Ammon's horn (tissue), 1 donor: ENCODE data around the gene FCHSD1.

Source experiments
- DNase-seq: peaks from one replicate; pipeline ENCODE4 v3.0.0-alpha.2; 2016; ENCODE audit warnings: low spot score

FCHSD1 gene

DNA sequence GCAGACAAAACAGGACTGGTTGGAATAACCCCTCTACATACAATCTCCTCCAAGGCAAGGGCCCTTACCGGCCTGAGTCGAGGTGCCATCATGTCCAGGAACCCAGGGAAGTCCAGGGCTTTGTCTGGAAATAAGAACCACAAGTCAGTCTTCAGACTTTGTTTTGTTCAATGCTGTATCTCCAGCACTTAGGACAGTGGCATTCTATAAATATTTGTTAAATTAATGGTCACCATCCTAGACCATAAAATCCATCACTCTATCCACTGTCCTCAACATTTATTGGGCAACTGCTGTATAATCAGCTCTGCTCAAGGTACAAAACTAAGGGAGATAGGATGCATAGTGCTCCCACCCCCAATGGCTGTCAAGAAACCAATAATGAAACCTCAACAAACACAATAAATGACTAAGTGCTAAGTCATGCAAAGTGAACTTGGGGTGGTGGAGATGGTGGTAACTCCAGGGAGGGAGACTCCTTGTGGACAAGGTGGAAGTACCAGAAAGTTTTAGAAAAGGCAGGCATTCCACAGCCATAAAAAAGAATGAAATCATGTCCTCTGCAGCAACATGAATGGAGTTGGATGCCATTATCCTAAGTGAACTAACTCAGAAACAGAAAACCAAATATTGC is 9.5 kb downstream of the FCHSD1 start:
- no peak for DNase-seq

DNA sequence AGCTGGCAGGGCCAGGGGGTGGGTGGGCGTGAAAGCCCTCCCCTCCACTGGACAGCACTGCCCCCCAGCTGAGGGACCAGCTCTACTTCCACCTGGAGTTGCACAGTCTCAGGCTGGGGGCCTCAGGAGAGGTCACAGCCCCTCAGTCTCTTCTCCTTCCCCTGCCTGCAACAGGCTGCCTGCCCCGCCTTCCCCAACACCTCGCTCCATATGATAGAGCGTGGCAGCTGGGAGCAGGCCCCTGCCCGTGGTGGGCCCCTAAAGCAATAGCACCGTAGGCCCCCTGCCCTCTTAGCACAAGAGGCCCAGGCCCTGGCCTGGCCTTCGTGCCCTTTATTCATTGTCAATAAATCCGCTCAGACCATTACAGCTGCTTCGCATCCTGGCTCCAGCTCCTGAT is 10.5 kb downstream of the FCHSD1 start:
- no peak for DNase-seq

GRCh38 chr5:141640051-141640415 is 11.2 kb downstream of the FCHSD1 start:
- no peak for DNase-seq

GRCh38 chr5:141639357-141640050 is 11.7 kb downstream of the FCHSD1 start:
- DNase-seq: no peak

GRCh38 chr5:141638771-141639170 is 12.4 kb downstream of the FCHSD1 start:
- DNase-seq: no peak

DNA sequence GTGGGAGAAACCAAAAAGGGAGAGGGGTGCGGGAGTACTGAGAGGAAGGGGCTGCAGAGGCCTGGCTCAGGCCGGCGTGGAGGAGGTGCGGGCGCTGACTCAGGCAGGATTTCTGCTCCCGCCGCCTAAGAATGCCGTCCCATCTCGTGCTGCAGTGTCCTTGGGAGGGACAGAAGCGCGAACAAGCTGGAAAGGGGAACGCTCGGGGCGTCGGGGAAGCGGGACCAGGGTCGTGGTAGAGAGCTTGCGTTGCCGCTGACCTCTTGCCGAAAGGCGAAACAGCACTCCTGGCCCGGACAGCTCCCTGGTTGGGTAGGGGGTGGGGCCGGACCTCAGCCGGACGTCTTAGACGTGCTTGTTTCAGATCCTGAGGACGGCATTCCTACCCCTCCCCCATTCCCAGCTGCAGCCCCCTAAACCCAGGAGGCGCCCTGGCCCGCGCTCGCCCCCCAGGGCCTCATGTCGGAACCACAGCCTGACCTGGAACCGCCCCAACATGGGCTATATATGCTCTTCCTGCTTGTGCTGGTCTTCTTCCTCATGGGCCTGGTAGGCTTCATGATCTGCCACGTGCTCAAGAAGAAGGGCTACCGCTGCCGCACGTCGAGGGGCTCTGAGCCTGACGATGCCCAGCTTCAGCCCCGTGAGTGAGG is 13.3 kb downstream of the FCHSD1 start:
- DNase-seq: peak; percentile 50

DNA sequence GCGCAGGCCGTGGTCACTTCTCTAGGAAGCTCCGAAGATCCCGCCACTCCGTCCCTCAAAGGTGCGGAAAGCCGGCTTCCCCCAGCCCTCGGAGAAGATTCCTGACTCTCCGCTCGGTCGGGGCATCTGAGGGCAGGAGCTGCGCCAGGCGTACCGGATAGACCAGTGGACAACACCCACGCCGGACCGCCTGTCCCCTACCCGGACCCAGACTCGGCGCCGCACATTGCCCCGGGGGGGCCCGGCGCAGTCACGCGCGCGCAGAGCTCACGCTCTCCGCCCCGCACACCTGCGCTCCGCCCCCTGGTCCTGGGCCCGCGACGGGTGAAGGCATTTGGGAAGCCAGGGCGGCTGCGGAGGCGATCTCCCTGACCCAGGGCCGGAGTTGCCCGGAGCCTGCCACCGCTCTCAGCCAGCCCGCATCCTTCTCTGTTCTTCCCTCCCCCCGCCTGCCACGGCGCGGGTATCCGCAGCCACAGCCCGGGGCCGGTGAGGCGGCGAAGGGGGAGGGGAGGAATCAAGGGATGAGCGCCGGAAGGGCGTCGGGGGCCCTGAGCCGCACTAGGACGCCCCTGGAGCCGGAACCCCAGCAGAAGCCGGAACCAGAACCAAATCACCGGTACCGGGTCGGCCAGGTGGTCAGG is 14.0 kb downstream of the FCHSD1 start:
- no peak for DNase-seq

- peak; percentile 97 for DNase-seq
Observed at GRCh38 chr5:141636413-141637122, 14.7 kb downstream of the FCHSD1 start, which contains the start of the genes HDAC3 and RELL2. TSS of gene HDAC3 (minus strand) at chr5:141636849. CDS start at chr5:141636790, 59 bp downstream. TSS of gene RELL2 (plus strand) at chr5:141636997. CDS start at chr5:141638226, 1,229 bp downstream.

DNA sequence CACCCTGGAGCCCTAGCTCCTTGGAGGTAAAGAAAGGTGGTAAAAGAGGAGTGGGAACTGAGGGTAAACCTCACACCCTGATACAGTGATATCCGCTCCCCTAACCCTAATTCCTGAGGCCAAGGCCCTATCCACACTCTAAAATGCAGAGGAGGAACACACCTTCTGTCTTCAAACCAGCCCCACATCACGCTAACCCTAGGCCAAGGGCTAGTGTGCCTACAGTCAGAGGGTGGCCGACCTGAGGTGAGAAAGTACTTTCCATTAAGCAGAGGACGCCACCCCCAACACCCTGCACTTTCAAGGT is 15.2 kb downstream of the FCHSD1 start:
- DNase-seq: no peak

GRCh38 chr5:141635646-141636045 is 15.6 kb downstream of the FCHSD1 start:
- DNase-seq: no peak

GRCh38 chr5:141634720-141635119 is 16.5 kb downstream of the FCHSD1 start:
- no peak for DNase-seq

GRCh38 chr5:141633871-141634561 is 17.2 kb downstream of the FCHSD1 start:
- DNase-seq: no peak

DNA sequence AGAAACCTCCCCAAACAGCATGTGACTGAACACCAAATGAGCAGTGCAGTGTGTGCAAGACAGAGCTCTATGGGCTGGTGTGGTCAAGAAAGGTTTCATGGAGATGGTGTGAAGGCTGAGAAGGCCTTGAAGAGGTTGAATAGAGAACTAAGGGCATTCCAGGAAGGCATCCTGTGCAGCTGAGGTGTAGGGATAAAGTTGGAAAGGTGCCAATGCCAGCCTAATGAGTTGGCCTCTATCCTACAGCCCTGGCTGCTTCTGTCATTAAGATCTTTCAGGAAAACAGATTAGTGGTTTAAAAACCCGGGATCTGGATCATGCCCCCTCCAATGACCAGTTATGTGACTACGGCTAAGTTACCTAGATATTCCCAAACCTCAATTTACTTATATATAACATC is 18.6 kb downstream of the FCHSD1 start:
- DNase-seq: no peak

DNA sequence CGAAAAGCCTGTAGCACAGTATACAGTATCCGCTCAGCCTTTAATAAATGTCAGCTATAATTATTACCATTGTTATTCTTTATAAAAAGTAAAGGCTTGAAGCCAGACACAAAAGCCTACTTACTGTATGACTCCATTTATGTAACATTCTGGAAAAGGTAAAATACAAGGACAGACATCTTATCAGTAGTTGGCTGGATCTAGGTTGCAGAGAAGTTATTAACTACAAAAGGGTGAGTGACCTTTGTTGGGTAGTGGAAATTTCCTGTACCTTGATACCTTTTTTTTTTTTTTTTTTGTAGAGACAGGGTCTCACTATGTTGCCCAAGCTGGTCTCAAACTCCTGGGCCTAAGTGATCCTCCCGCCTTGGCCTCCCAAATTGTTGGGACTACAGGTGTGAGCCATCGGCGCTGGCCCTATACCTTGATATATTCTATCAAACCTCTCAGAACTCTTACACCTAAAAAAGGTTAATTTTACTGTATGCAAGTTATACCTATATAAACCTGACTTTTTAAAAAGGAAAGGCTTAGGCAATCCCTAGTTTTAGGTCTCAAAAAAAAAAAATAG is 20.6 kb downstream of the FCHSD1 start:
- DNase-seq: no peak

GRCh38 chr5:141628175-141628788 is 22.9 kb downstream of the FCHSD1 start:
- no peak for DNase-seq

- no peak for DNase-seq
Observed at GRCh38 chr5:141623611-141624010, 27.6 kb downstream of the FCHSD1 start.

DNA sequence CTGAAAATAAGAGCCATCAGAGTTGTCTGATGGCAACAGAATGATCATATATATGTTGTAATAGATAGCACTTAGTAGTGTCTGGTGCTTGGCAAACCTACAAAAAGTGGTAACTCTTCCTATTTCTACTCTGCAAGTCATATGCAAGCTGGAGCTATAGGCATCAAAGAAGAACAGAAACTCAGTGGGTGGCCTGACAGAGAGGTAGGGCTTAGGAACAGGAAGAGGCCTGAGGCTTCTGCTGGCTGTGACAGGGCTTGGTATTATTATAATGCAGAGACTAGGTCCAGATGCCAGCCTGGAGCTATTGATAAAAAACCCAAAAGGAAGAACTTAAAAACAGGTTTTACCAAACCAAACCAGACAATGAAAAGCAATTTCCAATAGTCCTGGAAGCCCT is 28.0 kb downstream of the FCHSD1 start:
- DNase-seq: peak; percentile 67

GRCh38 chr5:141618804-141619554 is 32.2 kb downstream of the FCHSD1 start, which contains the start of gene DIAPH1:
TSS of gene DIAPH1 (minus strand) at chr5:141619000. CDS start at chr5:141618914, 86 bp downstream.
- peak; percentile 92 for DNase-seq

GRCh38 chr5:141618030-141618803 is 33.0 kb downstream of the FCHSD1 start:
- DNase-seq: no peak
